ENCODE measurements around the gene PLEKHG1. TPM values are rescaled to one million over a fixed set of nuclear protein-coding genes. Genes with fewer than 3 reads are reported as not detected.

Gene PLEKHG1
- total and polyA plus RNA-seq, 3 donors from 2014 or later, result 16.1 to 130 (median 104) TPM

- Histone ChIP-seq H3K27ac (no peak overlapping the region), H3K36me3 (ENCODE audit: low read depth, missing control alignments) (no peaks in the 10 kb centered on the region), H3K4me3 (no peak overlapping the region), H3K9me3 (no peaks in the 10 kb centered on the region), H3K27me3 (no peaks in the 10 kb centered on the region), H3K4me1 (no peaks in the 10 kb centered on the region)
- TF ChIP-seq CTCF (IDR thresholded peaks at IDR 0.05) (no peak), POLR2A (IDR thresholded peaks at IDR 0.05) (no peak)
- 85 to 92% methylated on average over 4 of the region's 4 CpGs for WGBS, 2 donors
- no peak for DNase-seq
- intact Hi-C loops (cut with DNase I; ENCODE audit: low total_unique reads), result no loop called here
Observed at GRCh38 chr6:150613269-150613668, 13.6 kb downstream of the PLEKHG1 start.

- Histone ChIP-seq H3K4me1 (no peaks in the 10 kb centered on the region), H3K9me3 (no peaks in the 10 kb centered on the region), H3K27me3 (no peaks in the 10 kb centered on the region), H3K27ac (no peak overlapping the region), H3K4me3 (no peak overlapping the region), H3K36me3 (ENCODE audit: low read depth, missing control alignments) (no peaks in the 10 kb centered on the region)
- intact Hi-C loops (cut with DNase I; ENCODE audit: low total_unique reads), result no loop called here
- DNase-seq, result no peak
- TF ChIP-seq CTCF (IDR thresholded peaks at IDR 0.05) (no peak), POLR2A (IDR thresholded peaks at IDR 0.05) (no peak)
Observed at GRCh38 chr6:150615967-150616366, 16.3 kb downstream of the PLEKHG1 start.

GRCh38 chr6:150616586-150616985, 16.9 kb downstream of the PLEKHG1 start:
- Histone ChIP-seq H3K4me1 (no peaks in the 10 kb centered on the region), H3K27ac (no peak overlapping the region), H3K9me3 (no peaks in the 10 kb centered on the region), H3K36me3 (ENCODE audit: low read depth, missing control alignments) (no peaks in the 10 kb centered on the region), H3K27me3 (no peaks in the 10 kb centered on the region), H3K4me3 (no peak overlapping the region)
- TF ChIP-seq CTCF (IDR thresholded peaks at IDR 0.05) (no peak), POLR2A (IDR thresholded peaks at IDR 0.05) (no peak)
- intact Hi-C loops (cut with DNase I; ENCODE audit: low total_unique reads), result no loop called here
- DNase-seq, result no peak
- WGBS, 2 donors, result 63 to 73% methylated on average over 2 of the region's 2 CpGs

GRCh38 chr6:150617062-150617461, 17.4 kb downstream of the PLEKHG1 start:
- no peak overlapping the region for H3K27ac ChIP-seq
- no peaks in the 10 kb centered on the region for H3K9me3 ChIP-seq
- DNase-seq, result no peak
- no peaks in the 10 kb centered on the region for H3K27me3 ChIP-seq
- H3K4me1 ChIP-seq, result no peaks in the 10 kb centered on the region
- no peak for TF ChIP-seq POLR2A (IDR thresholded peaks at IDR 0.05)
- no peak for TF ChIP-seq CTCF (IDR thresholded peaks at IDR 0.05)
- no peaks in the 10 kb centered on the region for H3K36me3 ChIP-seq (ENCODE audit: low read depth, missing control alignments)
- 80 to 82% methylated on average over 3 of the region's 3 CpGs for WGBS, 2 donors
- intact Hi-C loops (cut with DNase I; ENCODE audit: low total_unique reads), result no loop called here
- no peak overlapping the region for H3K4me3 ChIP-seq

Measured in testis (tissue), 3 donors.